Activated T-cell treated with anti-CD3 and anti-CD28 coated beads, Interleukin-2, amount 50 U/mL, for 48 hours (primary cell): ENCODE measurements around the gene RABGAP1.

Source experiments
- DNase-seq, 2 experiments: peaks; one replicate each; pipeline ENCODE4 v3.0.0-alpha.2; 2020

Gene RABGAP1

DNA sequence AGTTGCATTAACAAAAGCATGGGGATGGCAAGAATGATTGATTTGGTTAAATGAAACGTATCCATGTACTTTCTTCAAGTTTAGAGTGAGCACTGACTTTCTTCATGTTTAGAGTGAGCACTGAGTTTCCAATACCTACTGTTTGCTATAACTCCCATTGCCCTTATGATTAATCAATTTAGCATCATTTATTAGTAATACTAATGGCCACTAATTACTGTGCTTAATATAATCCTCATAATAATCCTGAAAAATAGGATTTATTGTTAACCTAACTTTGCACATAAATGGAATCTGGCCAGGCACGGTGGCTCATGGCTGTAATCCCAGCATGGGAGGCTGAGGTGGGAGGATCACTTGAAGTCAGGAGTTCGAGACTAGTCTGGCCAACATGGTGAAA is 70.6 kb downstream of the RABGAP1 start:
- no peak for DNase-seq

DNA sequence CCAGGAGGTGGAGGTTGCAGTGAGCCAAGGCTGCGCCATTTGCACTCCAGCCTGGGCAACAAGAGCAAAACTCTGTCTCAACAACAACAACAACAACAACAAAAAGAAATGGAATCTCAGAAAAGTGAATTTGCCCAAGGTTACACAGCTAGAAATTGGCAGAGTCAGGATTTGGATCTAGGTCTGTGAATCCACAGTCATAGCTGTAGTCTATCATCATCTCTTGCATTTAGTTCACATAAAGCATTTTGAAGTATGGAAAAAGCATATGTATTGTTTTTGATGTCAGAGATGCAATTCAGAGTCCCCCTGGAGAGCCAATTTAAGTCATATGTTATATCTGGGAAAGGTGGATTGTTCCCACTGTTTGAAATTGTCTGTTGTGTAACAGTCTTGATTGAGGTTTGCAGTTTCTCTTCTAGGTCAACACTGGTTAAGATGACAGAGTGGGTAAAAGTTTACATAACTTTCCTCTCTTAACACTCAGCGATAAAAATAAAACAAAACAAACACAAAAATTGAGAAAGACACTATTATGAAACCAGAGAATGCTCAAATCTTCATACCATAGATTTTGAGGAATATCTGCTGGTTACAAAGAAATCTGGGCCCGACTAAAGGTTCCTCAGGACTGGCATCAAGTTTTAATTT is 71.2 kb downstream of the RABGAP1 start:
- DNase-seq: no peak

DNA sequence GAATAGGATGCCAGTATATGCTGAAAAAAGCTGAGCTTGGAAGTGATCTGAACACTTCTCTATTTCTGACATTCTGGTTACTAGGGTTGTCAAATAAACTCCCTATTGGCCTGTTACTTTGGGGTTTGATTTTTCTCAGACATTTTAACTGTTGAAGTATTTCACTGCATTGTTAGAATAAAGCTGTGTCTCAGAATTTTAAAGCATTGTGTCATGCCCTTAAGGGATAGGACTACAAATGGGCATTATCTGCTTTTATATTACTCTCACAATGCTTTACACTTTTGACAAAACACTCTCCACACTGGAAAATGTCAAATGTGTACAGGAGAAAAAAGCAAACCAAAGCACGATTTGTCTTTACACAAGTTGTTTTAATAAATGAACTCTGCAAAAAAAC is 75.8 kb downstream of the RABGAP1 start:
- no peak for DNase-seq

DNA sequence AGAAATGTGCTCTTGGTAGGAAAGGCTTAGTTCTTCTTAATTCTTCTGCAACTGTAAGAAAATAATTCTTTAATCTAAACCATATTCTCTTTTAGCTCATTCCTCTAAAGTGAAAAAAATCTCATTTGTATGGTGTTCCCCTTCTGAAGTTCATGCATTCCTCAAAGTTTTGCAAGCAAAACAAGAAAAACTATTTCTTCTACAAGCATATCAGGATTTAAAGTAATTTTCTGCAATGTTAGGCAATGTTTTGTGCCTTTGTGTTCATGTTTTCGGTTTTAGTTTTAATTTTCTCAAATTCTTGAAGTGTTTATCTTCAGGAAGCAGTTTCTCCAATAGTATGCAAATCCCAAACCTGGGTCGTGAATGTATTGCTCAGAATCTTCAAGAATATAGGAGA is 80.0 kb downstream of the RABGAP1 start:
- no peak for DNase-seq

DNA sequence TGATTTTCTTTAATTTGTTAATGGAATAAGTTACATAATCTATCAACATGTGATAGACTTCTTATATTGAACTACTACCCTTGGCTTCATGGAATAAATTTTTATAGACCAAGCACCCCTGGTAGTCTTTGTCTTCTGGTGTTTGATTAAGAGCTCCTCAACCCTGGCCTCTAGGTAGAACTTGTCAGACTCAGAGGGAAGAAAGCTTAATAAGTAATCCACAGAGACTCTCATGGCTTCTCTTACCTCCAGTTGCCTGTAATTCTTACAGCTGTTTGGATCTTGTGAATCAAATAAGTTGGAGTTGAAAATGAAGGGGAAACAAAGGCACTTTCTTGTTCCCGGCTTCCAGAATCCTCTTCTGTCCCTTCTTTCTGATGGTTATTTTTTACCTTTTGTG is 85.6 kb downstream of the RABGAP1 start:
- DNase-seq: no peak

DNA sequence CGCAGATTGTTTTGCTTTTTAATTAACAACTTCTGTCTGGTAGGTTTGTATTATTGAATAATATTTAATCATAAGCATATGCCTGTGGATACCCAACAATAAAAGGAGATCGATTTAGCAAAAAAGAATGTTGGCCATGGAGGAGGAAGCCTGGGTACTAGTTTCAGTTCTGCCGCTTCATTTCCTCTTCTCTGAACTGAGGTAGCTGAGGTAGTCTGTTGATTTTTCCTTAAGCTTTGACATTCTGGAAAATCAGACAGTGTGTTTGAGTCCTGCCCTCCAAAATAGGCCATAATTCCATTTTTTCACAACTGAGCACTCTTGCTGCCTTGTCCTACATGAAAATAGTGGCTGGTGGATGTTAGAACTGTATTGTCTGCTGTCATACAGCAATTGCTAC is 86.7 kb downstream of the RABGAP1 start:
- DNase-seq: no peak

DNA sequence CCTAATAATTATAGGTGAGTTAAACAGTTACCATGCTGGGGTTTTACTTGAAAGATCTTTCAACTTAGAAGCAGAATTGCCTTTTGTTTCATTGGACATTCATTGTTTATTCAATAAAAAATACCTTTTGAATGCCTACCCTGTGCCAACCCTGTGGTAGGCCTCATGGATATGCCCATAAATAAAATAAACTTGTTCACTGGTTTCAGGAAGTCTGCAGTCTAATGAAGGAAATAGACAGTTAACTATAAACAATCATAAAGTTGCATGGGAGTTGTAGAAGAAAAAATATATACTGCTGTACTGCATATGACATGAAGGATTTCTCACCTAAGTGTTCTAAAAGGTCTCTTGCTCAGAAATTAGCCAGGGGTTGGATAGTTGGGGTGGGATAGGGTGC is 87.3 kb downstream of the RABGAP1 start:
- DNase-seq: no peak

DNA sequence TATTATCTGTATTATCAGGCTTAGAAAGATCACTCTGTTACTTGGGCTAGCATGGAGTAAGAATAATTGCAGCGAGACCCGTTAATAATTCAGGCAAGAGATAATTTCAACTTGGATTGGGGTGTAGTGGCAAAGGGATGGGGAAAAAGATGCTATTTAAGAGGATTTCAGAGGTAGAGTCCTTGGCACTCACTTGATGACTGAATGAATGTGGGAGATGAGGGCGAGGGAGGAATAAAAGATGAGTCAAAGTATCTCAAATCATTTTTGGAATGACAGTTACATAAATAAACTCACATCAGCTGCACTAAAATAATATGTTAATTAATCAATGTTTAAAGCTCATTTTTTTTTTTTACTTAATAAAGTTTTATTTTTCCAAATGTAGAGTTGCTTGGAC is 88.2 kb downstream of the RABGAP1 start:
- no peak for DNase-seq

DNA sequence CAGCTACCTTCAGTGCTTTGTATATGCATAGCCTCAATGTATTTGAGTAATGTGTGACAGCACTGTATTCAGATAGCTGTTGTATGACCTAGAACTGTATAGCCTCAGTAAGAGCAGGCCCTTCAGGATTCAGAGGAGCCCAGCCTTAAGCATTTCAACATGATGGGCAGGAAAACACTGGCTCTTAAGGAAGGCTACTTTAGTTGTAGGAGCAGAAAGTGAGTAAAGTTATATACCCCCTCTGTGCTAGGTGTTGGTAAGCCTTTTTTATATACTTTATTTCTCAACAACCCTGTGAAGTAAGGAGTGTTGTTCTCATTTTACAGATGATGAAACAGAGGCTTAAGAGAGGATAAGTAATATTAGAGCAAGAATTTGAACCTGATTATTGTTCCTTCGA is 91.1 kb downstream of the RABGAP1 start:
- DNase-seq: no peak

DNA sequence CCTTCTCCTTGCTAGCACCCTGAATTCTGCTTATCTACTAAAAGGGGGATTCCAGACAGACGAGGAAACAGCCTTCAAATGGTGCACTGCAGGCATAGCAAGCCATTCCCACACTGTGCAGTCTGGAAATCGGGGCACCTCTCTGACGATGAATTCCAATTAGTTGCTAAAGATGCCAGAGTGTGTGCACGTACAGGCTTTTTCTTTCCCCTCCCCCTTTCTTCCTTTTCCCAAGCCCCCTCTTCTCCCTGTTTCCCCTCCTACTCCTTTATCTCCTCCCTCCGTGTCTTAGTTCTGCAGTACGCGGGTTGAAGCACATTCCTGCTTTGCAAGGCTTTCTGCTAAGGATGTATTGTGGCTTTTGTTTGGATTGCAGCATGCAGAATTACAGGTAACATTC is 92.5 kb downstream of the RABGAP1 start, which contains the start of gene GPR21:
Gene GPR21 (plus strand): TSS at position 316 of the 400 bp plus-strand sequence. CDS start 900 bp downstream, outside the sequence.
- DNase-seq: no peak

DNA sequence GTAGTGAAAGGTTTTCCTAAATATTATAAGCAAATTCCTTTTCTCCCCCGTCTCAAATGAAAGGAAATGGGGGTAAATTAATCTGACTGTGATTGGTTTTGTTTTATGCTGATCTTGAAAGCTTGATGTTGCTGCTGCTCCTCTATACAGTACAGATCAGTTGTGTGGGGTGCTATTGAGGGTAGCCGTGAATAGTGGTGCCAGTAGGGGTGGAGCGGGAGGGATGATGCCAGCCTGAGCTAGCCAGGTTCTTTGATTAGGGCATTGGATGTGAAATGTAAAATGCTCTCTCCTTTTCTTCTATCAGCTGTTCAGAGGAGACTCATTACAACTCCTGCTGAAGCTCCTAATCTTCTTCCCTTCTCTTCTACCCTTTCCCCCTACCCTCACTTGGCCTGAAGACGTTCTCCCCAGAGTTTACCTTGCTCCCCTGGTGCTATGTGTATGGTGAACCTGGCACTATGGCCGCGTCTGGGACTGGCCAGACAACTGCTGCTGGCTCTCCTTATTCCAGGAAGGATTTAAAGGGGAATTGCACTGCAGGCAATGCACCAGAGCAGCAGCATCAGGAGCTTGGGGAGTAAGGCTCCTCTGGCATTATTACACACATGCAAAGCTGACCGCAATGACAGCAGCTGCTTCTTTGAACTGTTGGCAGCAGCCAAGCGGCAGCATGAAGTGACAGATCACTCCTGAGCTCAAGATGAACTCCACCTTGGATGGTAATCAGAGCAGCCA is 93.2 kb downstream of the RABGAP1 start:
- no peak for DNase-seq

DNA sequence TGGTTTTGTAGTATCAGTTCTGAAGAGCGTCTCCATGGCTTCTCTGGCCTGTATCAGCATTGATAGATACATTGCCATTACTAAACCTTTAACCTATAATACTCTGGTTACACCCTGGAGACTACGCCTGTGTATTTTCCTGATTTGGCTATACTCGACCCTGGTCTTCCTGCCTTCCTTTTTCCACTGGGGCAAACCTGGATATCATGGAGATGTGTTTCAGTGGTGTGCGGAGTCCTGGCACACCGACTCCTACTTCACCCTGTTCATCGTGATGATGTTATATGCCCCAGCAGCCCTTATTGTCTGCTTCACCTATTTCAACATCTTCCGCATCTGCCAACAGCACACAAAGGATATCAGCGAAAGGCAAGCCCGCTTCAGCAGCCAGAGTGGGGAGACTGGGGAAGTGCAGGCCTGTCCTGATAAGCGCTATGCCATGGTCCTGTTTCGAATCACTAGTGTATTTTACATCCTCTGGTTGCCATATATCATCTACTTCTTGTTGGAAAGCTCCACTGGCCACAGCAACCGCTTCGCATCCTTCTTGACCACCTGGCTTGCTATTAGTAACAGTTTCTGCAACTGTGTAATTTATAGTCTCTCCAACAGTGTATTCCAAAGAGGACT is 94.2 kb downstream of the RABGAP1 start:
- no peak for DNase-seq

DNA sequence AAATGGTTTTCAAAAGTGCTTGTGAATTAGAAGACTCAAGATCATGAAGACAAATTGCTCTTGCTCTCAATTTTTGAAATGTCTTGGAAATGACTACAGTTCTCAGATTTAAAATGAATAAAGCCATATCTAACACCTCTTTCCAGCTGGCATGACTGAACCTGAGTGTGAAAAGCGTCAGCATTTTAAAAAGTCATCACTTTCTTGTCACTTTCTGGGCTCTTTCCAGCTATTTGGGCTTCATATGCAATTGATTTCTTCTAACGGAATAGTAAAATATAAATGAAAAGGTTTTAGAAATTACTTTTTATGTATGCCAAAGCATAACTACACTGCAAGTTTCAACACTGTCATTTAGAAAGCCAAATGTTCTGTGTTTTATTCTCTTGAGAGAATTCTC is 95.0 kb downstream of the RABGAP1 start:
- DNase-seq: no peak

DNA sequence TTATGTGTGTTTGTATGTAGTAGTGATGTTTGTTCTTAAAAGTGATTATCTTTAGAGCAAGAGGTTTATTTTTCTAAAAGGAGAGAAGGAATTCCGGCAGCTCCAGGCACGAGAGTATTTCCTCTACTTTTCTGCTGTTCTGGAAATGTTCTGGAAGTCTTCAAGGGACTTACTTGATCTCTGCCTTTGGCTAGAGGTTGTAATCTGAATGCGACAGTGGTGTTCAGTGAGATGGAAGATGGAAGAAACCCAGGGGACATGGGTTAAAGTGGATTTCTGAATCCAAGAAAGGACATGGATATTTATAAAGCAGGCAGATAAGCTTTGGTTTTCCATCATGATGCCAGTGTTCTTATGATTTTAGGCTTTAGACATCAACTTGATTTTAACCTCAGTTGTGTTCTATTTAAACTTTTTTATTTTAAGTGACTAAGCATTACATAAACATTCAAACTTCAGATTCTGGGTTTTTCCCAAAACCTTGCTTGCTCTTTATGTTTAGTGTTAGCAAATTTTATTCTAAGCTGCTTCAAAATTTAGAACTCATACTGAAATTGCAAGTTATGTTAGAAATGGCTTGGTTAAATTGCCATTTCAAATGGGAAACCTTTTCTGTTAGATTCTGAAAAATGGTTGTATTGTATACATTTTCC is 96.2 kb downstream of the RABGAP1 start:
- no peak for DNase-seq

DNA sequence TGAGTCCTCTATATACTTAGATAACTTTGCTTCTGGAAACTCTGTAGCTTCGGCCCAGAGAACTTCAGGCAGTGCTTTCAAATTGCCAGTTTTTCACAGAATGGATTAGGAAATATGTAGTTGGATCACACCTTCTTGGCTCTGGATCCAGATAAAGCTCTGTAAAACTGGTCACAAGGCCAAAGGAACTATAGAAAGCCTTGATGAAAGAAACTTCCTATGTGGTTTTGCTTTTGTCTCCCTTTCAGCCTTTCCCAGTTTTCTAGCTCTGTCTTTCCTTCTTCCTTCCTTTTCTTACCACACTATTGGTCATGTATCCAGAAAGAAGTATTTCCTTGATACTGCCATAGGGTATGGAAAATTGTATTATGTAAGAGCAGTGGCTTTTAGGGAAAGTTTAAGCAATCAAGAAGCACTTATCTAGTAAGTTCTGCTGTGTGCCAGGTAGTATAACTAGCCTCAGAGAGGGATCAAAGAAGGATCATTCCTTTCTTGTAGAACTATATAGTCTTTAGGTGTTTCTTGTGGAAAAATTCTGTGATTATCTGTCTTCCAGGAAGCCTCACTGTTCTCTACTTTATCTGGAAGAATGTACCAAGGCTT is 98.9 kb downstream of the RABGAP1 start:
- no peak for DNase-seq

DNA sequence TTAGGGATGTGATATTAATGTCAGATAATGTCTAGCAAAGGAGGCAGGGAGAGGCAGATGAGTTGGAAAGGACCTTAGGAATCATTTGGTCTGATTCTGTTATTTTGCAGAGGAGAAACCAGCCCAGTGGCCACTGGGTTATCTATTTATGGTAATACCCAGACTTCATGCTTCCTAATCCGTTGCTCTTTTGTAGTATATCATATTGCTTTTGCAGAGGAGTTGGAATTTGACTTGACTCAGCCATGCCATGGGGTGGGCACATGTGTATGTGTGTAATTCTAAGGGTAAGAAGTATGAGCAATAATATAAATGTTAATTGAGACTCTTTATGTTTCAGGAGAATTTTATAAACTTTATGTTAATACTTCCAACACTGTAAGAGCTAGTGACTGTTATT is 100.0 kb downstream of the RABGAP1 start:
- DNase-seq: no peak

DNA sequence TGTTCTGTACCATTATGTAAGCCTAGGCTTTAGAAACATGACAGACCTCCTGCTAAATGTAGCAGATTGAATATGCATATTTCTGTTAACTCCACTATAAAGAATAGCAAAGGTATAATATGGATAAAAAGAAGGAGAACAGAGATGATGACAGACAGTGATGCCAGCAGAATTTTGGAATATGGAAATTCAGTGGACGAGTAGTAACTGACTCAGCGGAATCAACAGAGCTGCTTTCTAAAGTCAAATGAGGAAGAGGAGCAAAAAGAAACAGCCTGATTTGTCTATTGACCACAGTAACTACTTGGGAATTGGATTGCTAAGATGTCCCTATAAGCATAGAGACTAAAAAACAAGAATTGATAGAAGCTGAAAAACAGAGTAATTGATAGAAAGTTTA is 100.7 kb downstream of the RABGAP1 start:
- DNase-seq: no peak

DNA sequence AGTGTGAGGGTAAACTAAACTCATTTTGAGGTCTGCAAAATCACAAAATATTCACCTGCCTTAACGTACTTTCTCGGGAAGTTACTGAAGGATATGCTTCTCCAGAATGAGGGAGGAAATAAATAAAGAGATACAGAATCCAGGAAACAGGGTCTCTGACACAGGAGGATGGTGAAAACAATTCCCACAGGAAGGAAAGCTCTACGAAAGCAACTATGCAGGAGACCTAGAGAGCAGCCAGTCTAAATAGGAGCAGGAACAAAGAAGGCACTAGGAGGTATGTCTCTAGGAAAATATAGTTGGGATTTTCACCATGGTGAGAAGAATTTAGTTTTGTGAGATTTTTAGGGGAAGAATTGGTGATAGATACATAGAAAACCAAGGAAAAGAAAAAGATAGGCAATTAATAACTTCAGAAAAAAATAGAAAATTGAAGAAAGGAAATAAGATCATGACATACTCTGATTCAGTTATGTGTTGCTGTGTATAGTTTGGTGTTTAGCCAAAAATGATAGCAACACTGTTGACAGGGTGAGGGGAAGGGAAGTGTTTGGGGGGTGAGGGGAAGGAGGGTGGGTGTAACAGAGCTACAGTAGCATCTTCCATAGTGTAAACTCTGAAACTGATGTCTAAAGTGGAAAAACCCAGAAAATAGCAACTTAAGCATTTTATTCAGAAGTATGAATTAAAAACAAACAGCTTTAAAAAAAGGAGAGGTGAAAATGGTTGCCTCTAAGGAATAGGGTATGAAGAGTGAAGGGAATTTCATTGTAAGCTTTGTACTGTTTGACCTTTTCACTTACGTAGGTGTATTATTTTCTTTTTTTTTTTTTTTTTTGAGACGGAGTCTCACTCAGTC is 102.5 kb downstream of the RABGAP1 start:
- DNase-seq: no peak

DNA sequence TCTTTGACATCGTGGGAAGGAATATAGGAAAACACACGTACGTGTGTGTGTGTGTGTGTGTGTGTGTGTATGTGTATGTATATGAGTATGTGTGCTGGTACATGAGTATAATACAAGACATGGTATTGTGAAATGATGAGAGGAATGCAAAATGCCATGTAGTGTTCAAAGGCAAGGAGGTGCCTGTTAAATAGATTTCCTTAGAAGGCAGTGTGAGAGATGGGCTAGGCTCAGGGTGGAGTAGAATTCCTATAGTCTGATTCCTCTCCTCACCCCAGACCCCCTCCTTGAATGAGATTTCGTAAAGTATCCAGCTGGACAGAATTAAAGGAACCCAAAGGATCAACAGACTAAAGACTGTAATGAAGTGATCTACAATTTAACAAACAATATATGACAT is 103.8 kb downstream of the RABGAP1 start:
- DNase-seq: no peak

DNA sequence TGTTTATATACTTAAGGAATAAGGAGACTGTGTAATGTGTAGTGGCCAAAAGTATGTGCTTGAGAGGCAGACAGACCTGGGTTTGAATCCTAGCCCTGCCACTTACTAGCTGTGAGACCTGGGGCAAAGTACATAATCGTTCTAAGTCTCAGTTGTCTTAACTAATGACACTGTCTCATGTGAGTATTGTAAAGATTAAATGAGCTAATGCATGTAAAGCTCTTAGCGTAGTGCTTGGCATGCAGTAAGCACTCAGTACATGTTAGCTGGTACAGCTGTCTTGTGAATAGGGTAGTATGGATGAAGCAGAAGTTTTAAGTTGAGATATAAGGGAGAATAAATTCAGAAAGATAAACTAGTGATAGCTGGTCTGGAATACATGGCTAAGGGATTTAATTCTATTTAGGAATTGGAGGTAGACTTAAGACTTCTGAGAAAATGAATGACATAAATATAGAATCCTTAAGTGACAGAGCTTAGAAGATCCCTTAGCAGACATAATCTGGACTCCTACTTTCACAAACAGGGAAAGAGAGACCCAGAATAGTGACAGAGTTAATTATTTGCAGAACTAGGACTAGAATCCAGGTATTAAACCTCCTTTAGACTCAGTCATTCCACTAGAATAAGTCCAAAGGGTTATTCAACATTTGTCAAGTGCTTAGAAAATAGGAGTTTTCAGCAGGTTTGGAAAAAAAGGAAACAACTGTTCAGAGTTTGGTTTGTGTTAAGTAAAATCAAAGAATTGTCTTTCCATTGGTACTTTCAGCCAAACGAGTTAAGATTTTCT is 105.8 kb downstream of the RABGAP1 start:
- no peak for DNase-seq

DNA sequence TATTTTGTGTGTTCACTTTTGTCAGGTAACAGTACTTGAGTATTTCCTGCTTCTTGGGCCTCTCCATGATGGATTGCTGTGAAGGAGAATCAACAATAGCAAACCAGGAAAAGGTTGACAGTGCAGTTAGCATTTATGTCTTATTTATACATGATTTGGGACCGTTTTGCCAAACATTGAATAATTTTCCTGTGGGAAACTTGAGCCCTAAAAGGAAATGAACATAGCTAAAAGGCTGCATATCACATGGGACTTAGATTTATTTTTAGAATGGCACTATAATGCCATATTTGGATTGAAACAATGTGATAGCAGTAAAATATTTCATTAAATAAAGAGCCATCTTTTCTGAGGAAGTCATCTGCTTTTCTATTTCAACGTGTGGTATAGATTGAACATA is 107.9 kb downstream of the RABGAP1 start:
- no peak for DNase-seq
